T-helper 17 cell (primary cell): ENCODE measurements around the gene MGAT4A. TPM values are rescaled to one million over a fixed set of nuclear protein-coding genes. Genes with fewer than 3 reads are reported as not detected.
A peak's percentile ranks its signal among the peaks of the same experiment; 100 is the strongest.
"Not testable (repeated sequence)": the region's sequence is repeated elsewhere in the genome, so short reads cannot be mapped to it uniquely, and the experiment has no call there.

ENCODE experiments used
- ATAC-seq: fragments of 150-1000 bp; cut with Tn5 transposase; 2 replicates; pipeline ENCODE4 v1.10.0; 2021; ENCODE audit warnings: mild to moderate bottlenecking, moderate library complexity
- DNase-seq, 3 donors: peaks; one replicate each; pipeline versions ENCODE4 v3.0.0 to v3.0.0-alpha.2; 2020 to 2021
- H3K9me3 ChIP-seq: one replicate; pipeline ENCODE4 v1.7.0; 2013; ENCODE audit warnings: low read length, mild to moderate bottlenecking; ENCODE audit not compliant: control insufficient read depth, poor library complexity, severe bottlenecking
- H3K27ac Mint-ChIP-seq: one replicate; pipeline ENCODE4 v1.8.0; 2022; ENCODE audit warnings: mild to moderate bottlenecking, moderate library complexity, mixed read lengths
- H3K27me3 Mint-ChIP-seq: one replicate; pipeline ENCODE4 v1.8.0; 2022; ENCODE audit warnings: mixed read lengths
- H3K36me3 Mint-ChIP-seq: one replicate; pipeline ENCODE4 v1.8.0; 2022; ENCODE audit warnings: low read depth, mixed read lengths
- H3K4me1 Mint-ChIP-seq: one replicate; pipeline ENCODE4 v1.8.0; 2022; ENCODE audit warnings: mild to moderate bottlenecking, mixed read lengths
- H3K4me3 Mint-ChIP-seq: one replicate; pipeline ENCODE4 v1.8.0; 2022; ENCODE audit warnings: mild to moderate bottlenecking, moderate library complexity, mixed read lengths
- total RNA-seq, 4 donors: library from RNA in 2 of 4; stranded (reverse) in 2 of 4; gene quantifications; one replicate each; pipeline ENCODE4 v1.2.3 and lab custom pipeline; 2022 to 2026

Gene MGAT4A
- total RNA-seq, 2 donors from 2014 or later: 187 to 205 TPM

DNA sequence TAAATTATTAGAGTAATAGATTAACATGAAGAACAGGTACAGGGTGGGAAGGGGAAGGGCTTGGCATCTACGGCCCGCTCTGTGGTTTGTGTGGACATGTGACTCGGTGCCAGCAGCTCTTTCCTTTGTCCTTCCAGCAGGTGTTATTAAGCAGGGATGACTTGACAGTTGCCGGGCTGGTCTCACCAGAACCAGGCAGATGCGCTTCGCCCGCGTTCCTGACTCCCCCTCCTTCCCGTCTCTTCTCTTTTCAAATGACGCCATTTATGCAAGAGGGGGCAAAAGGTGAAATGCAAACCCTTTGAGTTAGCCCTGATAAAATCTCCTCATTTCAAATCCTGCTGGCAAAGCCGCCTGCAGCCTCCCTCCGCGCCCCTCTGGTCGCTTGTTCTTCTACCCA is 38.9 kb upstream of the MGAT4A start:
- H3K27ac Mint-ChIP-seq: peak overlapping the region; percentile 97
- DNase-seq (peak in 1 of 3 donors; percentile 36), ATAC-seq (no peak)
- no peaks in the 10 kb centered on the region for H3K27me3 Mint-ChIP-seq
- H3K9me3 ChIP-seq: no peaks in the 10 kb centered on the region
- H3K4me1 Mint-ChIP-seq: peaks cover 68% of the 10 kb centered on the region
- H3K4me3 Mint-ChIP-seq: peak overlapping the region; percentile 95
- H3K36me3 Mint-ChIP-seq: peaks cover 2% of the 10 kb centered on the region

DNA sequence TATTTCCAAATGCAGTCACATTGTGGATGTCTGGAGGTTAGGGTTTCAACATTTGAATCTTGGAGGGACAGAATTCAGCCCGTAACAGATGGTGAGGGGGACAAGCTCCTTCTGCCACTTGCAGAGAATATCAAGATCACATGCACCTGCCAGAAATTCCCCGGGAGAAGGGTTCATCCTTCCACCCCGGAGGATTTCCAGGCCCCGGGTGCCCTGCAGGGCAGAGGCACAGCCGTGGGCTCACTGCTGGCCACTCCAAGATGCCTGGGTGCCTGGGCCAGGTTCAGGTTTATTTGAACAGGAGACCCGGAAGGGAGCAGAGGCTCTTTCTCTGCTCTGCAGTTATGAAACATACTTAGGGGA is 38.2 kb upstream of the MGAT4A start:
- H3K36me3 Mint-ChIP-seq: peaks cover 2% of the 10 kb centered on the region

DNA sequence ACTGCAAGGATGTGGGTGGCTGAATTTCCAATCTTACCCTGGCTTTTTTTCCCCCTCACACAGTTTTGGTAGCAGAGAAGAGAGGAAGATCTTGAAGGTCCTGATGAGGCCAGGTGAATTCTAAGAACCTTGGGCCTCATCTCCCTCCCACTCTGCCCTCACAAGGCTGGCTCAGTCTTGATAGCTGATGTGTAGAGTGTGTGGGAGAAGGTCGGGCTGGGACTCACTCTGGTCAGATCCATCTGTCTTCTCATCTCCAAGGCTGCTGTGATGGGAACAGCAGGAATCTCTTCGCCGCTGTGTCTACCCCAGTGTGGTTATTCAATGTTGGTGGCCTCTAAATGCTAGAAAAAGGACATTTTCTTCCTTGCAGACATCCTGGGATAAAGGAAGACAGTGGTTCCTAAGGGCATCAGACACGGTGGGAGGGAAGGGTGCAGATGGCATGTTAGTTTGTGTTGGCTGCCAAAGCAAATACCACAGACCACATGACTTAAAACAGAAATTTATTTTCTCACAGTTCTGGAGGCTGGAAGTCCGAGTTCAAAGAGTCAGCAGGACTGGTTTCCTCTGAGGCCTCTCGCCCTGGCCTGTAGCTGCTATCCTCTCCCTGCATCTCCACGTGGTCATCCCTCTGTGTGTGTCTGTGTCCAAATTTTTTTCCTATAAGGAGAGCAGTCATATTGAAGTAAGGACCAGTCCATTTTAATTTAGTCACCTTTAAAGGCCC is 37.6 kb upstream of the MGAT4A start:
- Mint-ChIP-seq H3K27me3 (no peaks in the 10 kb centered on the region), H3K4me3 (peak overlapping the region; percentile 77), H3K27ac (peak overlapping the region; percentile 97), H3K36me3 (peaks cover 2% of the 10 kb centered on the region), H3K4me1 (peaks cover 61% of the 10 kb centered on the region)
- H3K9me3 ChIP-seq: no peaks in the 10 kb centered on the region
- ATAC-seq (no peak), DNase-seq (no peak)

More for the DNA sequence above, 38.2 kb upstream of the MGAT4A start:
- H3K9me3 ChIP-seq: no peaks in the 10 kb centered on the region
- Mint-ChIP-seq H3K4me3 (peak overlapping the region; percentile 77), H3K4me1 (peaks cover 64% of the 10 kb centered on the region), H3K27ac (peak overlapping the region; percentile 97), H3K27me3 (no peaks in the 10 kb centered on the region)
- ATAC-seq: no peak
- DNase-seq: no peak

DNA sequence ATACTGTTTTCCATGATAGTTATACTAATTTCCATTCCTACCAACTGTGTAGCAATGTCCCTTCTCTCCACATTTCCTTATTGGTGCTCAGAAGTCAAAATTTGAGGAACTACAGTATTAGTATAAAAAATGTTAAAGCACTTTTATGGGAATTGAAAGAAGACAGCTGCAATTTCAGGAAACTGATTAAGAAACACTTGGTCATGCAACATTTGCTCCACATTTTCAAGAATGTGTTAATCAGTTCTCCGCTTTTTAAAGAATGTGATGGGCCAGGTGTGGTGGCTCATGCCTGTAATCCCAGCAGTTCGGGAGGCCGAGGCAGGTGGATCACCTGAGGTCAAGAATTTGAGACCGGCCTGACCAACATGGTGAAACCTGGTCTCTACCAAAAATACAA is 33.6 kb upstream of the MGAT4A start:
- Mint-ChIP-seq H3K36me3 (no peaks in the 10 kb centered on the region), H3K4me1 (peaks cover 60% of the 10 kb centered on the region), H3K27me3 (no peaks in the 10 kb centered on the region), H3K27ac (peak overlapping the region; percentile 97), H3K4me3 (no peak overlapping the region)
- no peaks in the 10 kb centered on the region for H3K9me3 ChIP-seq
- no peak for DNase-seq
- ATAC-seq: no peak

DNA sequence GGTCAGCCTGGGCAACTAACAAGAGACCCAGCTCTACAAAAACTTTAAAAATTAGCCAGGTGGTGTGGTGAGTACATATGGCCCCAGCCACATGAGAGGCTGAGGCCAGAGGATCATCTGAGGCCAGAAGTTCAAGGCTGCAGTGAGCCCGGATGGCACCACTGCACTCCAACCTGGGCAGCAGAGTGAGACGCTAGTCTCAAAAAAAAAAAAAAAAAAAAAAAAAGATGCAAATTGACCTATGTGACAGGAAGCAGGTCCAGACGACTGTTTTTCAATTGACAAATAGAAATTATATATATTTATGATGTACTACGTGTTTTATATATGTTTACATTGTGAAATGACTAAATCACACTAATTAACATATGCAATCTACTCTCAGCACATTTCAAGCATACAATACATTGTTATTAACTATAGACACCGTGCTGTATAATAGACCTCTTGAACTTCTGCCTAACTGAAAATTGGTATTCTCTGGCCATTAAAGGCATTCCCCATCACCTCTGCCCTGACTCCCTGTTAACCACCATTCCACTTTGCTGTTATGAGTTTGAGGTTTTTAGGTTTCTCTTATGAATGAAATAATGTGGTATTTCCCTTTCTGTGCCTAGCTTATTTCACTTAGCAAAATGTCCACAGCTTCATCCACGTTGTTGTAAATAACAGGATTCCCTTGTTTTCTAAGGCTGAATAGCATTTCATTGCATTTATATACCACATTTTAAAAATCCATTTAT is 32.4 kb upstream of the MGAT4A start:
- Mint-ChIP-seq H3K27ac (peak overlapping the region; percentile 99), H3K4me3 (no peak overlapping the region), H3K4me1 (peaks cover 57% of the 10 kb centered on the region), H3K36me3 (no peaks in the 10 kb centered on the region), H3K27me3 (no peaks in the 10 kb centered on the region)
- DNase-seq: no peak
- ATAC-seq: no peak
- no peaks in the 10 kb centered on the region for H3K9me3 ChIP-seq

DNA sequence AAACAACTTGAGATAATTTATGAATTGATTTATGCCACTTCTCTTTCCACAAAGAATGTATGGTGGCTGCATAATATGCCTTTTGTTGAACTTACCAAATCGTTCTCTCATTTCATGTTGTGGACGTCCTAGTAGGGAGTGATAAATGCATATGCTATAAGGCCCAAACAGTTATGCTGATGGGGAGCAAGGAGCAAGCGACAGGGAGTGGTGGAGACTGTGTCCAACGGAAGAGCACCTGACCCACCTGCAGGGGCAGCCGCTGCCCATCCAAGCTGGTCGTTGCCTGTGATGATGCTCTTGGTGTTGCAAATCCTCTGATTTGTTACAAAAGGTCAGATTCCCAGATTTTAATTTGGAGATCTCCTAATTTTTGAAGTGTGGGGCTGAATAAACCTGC is 31.0 kb upstream of the MGAT4A start:
- no peaks in the 10 kb centered on the region for H3K9me3 ChIP-seq
- Mint-ChIP-seq H3K27me3 (no peaks in the 10 kb centered on the region), H3K4me3 (peak overlapping the region; percentile 81), H3K4me1 (peaks cover 64% of the 10 kb centered on the region), H3K27ac (peak overlapping the region; percentile 99), H3K36me3 (no peaks in the 10 kb centered on the region)
- no peak for ATAC-seq
- no peak for DNase-seq

DNA sequence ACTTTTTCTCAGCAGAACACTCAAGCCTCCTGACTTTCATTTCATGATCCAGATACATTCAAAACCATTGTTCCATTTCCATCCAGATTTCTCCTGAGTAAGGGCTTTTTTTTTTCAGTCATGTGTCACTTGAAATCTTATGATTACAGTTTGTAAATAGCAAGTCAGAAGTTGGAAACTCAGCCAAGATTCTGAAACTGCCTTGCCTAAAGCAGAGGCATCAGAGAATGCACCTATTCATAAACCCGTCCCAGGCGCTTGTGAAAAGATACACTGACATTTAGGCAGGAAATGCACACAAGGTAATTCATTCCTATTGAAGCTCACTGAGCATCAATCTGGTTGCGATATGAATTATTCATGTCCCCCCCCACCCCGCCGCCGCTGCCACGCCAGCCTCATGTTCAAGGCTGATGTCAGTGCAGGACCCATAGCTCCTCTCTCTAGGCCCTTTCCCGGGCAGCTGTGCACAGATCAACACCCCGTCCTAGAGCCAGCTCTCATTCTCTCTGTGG is 30.4 kb upstream of the MGAT4A start:
- peak overlapping the region; percentile 81 for H3K4me3 Mint-ChIP-seq
- DNase-seq (peak in 2 of 3 donors; percentile 22 to 31), ATAC-seq (peak; percentile 28)
- H3K4me1 Mint-ChIP-seq: peaks cover 60% of the 10 kb centered on the region
- no peaks in the 10 kb centered on the region for H3K27me3 Mint-ChIP-seq
- H3K36me3 Mint-ChIP-seq: no peaks in the 10 kb centered on the region
- H3K9me3 ChIP-seq: no peaks in the 10 kb centered on the region
- peak overlapping the region; percentile 99 for H3K27ac Mint-ChIP-seq

DNA sequence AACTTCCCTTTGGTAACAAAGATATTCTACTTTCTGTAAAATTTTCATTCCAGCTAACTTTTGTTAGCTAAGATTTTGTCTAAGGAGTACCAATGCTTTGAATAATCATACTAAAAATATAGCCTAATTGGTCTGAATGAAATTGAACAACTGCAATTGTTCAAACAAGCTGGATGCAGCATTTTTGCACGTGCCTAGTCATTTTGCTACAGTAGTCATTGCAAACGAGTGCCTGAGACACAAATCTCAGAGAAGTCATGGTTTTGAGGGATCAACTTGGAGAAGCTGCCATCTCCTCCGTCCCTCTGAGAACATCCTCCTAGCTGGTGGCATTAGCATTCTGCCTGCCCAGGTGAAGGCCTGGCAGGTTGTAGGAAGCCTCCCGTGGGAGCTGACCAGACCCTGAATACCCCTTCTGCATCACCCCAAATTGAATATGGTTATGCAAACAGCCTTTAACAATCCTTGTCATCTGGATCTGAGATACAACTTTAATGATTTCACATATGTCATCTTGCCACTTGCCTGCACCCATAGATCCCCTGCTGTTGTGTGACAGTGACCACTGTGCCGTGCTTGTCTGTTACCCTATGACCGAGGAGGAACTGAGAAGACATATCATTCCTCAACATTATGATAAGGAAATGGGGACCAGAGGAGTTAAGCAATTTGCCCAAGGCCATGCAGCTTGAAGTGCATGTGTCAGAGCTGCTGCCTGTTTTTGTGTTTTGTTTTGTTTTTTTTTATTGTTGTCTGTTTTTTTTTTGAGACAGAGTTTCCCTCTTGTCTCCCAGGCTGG is 29.1 kb upstream of the MGAT4A start:
- H3K9me3 ChIP-seq: no peaks in the 10 kb centered on the region
- DNase-seq (no peak), ATAC-seq (no peak)
- Mint-ChIP-seq H3K4me1 (peaks cover 55% of the 10 kb centered on the region), H3K36me3 (no peaks in the 10 kb centered on the region), H3K27me3 (no peaks in the 10 kb centered on the region), H3K4me3 (peak overlapping the region; percentile 45), H3K27ac (peak overlapping the region; percentile 99)

DNA sequence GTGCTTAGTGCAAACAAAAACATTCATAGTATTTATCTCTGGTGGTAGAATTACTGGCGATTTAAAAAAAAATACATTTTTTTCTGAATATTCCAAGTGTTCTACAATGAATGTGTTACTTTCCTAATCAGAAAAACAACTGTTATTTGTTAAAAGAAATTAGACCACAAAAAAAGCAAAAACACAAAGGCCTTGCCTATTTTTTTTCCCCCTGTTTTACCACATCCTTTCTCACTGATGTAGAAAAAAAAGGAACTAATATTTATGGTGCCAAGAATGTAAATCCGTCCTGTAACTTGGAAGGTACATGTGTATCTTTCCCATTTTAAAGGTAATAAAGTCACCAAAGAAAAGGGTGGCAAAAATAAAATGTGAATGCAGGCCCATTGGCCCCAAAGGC is 28.4 kb upstream of the MGAT4A start:
- H3K4me1 Mint-ChIP-seq: peaks cover 55% of the 10 kb centered on the region
- H3K4me3 Mint-ChIP-seq: peak overlapping the region; percentile 45
- DNase-seq (no peak), ATAC-seq (no peak)
- peak overlapping the region; percentile 99 for H3K27ac Mint-ChIP-seq
- H3K27me3 Mint-ChIP-seq: no peaks in the 10 kb centered on the region
- no peaks in the 10 kb centered on the region for H3K9me3 ChIP-seq
- no peaks in the 10 kb centered on the region for H3K36me3 Mint-ChIP-seq

DNA sequence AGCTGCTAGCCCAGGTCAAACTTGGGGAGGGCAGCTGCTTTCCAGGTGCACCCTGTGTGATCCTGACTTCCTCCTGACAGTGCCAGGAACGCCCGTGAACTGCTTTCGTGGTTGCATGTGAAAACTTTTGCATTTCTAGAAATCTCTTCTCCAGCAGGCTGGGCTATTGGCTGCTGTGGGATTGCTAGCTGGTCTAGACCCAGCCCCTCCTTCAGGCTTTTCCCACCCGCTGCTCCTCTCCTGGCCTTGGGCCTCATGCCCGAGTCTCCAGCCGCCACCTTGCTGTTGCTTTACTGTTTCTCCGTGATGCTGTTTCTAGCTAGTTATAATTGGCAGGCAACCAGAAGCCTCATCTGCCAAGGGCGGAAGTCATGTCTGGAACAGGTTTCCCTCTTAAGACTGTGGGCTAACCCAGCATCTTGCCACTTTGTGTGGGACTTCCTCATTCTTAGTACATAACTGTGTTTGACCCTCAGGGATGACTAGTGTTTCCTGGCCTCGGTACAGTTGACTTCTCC is 27.0 kb upstream of the MGAT4A start:
- H3K9me3 ChIP-seq: no peaks in the 10 kb centered on the region
- Mint-ChIP-seq H3K27me3 (no peaks in the 10 kb centered on the region), H3K4me1 (peaks cover 52% of the 10 kb centered on the region), H3K4me3 (peak overlapping the region; percentile 91), H3K27ac (peak overlapping the region; percentile 99), H3K36me3 (no peaks in the 10 kb centered on the region)
- DNase-seq (peak; percentile 22 to 49 (median 36)), ATAC-seq (peak; percentile 85)

DNA sequence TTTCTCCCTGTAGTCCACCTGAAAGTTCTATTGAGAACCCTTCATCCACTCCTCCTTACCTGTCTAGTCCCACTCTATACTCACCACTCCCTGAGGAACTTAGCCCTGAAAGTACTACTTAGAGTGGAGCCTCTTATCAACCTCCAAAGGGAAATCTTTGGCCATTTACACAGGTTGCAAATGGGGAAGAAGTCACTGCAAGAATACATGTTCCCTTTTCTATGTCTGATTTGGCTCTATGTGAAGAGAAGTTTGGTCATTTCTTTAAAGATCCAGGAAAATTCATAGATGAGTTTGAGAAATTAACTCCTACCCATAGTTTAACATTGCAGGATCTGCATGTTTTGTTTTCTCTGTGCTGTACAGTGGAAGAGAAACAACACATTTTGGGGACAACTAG is 22.9 kb upstream of the MGAT4A start:
- Mint-ChIP-seq H3K4me1 (peaks cover 29% of the 10 kb centered on the region), H3K4me3 (no peak overlapping the region), H3K36me3 (peaks cover 3% of the 10 kb centered on the region), H3K27me3 (no peaks in the 10 kb centered on the region), H3K27ac (peak overlapping the region; percentile 41)
- no peaks in the 10 kb centered on the region for H3K9me3 ChIP-seq
- ATAC-seq (no peak), DNase-seq (no peak)

DNA sequence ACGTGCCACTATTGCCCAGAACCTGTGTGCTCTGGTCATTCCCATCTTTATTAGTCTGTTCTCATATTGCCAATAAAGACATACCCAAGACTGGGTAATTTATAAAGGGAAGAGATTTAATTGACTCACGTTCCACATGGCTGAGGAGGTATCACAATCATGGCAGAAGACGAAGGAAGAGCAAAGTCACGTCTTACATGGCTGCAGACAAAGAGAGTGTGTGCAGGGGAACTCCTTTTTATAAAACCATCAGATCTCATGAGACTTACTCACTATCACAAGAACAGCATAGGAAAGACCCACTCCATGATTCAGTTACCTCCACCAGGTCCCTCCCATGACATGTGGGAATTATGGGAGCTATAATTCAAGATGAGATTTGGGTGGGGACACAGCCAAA is 21.8 kb upstream of the MGAT4A start:
- H3K4me3 Mint-ChIP-seq, DNase-seq, H3K9me3 ChIP-seq, ATAC-seq, H3K36me3 Mint-ChIP-seq, H3K27ac Mint-ChIP-seq, H3K27me3 Mint-ChIP-seq: not testable (repeated sequence)
- peaks cover 27% of the 10 kb centered on the region for H3K4me1 Mint-ChIP-seq

DNA sequence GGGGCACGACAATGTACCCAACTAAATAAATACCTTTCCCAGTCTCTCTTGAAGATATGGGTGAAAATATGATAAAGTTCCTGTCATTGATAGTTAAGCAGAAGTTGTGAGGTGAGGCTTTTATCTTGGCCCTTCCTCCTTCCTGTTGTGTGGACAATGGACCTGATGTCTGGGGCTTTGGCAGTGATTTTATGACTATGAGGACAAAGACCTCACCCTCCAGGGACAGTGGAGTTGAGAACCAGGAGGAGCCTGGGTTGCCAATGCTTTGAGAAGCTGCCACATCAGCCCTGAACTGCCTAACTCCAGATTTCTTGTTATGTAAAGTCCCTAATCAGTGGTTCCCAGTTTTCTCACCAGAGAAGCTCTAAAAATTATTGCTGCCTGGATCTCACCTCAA is 20.8 kb upstream of the MGAT4A start:
- DNase-seq: no peak
- no peaks in the 10 kb centered on the region for H3K9me3 ChIP-seq
- H3K27me3 Mint-ChIP-seq: no peaks in the 10 kb centered on the region
- no peak overlapping the region for H3K4me3 Mint-ChIP-seq
- H3K27ac Mint-ChIP-seq: no peak overlapping the region
- no peak for ATAC-seq
- H3K36me3 Mint-ChIP-seq: peaks cover 3% of the 10 kb centered on the region
- peaks cover 22% of the 10 kb centered on the region for H3K4me1 Mint-ChIP-seq
